GM18951 (cell line): ENCODE results near the gene ADCY5.

Experiments
- POLR2A ChIP-seq: IDR thresholded peaks from 4 replicates; pipeline ENCODE4 v1.6.1; 2011; ENCODE audit warnings: mild to moderate bottlenecking; ENCODE audit not compliant: insufficient read length, insufficient read depth; ENCODE audit errors: extremely low read depth
- in situ Hi-C: fragments of 300-500 bp; cut with MboI; formaldehyde crosslinking; loops from one replicate; pipeline ENCODE4 v1.12.0; 2022; ENCODE audit warnings: low sequenced_read_pairs, mixed read lengths, inconsistent platforms; ENCODE audit not compliant: unreplicated experiment

Gene ADCY5

DNA sequence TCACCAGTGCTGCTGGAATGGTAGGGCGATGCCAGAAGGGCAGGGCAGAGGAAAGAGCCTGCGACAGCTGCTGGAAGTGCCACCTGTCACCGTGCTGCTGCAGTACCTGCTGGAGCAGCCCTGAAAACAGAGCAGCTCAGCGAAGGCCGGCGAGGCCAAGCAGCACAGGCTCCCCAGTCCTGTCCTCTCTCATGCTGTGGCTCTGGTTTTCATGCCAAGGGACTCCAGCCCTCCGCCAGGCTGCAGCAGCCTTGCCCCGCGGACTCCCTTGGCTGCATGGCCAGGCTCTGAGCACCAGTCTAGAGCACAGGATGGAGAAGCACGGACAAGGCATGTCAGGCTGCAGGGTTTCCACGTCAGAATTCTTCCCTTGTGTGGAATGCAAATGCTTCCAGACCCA, 43.9 kb downstream of the ADCY5 start:
- in situ Hi-C loops, result no loop called here
- no peak for TF ChIP-seq POLR2A

DNA sequence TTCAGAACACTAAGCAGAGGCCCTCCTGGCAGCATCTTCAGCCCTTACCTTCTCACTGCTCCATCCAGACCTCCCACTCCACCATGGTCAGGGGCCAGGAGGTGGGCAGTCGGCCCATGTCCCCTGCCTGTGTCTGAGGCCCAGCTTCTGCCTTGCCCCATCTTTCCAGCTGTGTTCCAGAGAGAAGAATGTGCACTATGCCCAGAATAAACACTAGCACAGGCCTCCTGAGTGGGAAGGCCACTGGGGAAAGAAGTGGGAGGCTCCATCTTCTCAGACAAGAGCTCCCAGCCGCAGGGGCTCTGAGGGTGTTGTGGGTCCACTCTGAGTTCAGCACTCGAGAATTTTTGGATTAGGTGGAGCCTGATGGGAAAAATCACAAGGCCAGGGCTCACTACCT, 44.5 kb downstream of the ADCY5 start:
- TF ChIP-seq POLR2A, result no peak
- in situ Hi-C loops, result no loop called here

DNA sequence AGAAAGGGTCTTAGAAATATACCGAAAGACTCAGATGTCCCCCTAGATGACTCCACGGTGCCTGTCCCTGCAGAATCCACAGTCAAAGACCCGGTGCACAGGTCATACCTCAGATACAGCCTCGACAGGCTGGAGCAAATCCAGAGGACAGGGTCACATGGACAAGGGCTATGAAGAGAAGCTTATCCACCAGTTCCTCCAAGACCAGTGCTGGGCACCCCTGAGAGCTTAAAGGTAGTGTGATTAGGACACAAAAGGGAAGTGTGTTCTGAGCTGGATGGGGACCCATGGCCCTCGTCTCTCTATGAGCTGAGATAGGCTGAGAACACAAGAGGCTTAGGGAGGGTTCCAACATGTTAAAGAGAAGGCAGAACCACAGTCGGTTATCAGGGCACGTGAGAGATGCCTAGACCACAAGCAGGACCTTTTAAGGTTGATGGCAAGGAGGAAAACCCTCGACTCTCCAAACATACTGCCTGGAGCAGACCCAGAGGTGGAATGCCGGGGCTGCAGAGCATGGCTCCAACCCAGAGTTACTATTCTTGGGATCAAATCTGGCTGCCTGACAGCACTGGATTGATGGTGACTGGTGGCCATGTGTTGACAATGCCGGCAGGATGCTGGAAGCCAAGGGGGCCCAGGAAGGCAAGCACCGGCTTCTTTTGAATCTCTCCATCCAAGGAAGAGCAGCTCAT, 46.9 kb downstream of the ADCY5 start:
- in situ Hi-C loops, result no loop called here
- no peak for TF ChIP-seq POLR2A

DNA sequence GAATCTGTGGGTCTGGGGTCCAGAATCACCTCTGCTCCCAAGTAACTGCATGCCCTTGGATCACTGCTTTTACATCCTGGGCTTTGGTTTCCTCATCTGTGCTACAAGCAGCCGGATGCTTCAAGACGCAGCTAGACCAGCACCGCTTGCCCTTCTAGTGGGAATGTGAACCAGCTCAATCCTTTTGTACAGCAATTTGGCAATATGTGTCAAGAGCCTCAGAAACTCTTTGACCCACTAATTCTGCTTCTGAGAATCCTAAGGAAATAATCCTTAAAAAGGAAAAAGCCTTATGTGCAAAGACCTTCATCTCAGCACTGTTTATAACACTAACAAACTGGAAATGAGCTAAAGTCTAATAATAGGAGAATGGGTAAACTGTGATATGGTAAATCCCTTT, 48.7 kb downstream of the ADCY5 start:
- TF ChIP-seq POLR2A, result no peak
- in situ Hi-C loops, result no loop called here

DNA sequence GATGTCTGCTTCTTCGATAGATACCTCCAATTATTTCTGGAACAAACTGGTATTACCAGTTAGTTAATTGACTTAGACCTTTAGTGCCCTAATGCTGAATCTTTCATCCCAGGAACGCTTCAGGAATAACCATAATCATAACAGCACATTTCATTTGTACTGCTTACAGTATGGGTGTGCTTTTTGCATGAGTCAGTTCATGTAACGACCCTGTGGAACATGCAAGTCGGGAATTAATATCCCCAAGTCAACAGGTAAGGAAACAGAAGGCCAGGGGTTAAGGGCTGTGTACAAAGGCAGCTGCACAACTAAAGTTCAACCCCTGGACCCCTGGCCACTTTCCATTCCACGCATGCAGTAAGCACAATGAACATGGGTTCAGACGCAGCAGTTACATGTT, 49.2 kb downstream of the ADCY5 start:
- no peak for TF ChIP-seq POLR2A
- in situ Hi-C loops, result no loop called here

DNA sequence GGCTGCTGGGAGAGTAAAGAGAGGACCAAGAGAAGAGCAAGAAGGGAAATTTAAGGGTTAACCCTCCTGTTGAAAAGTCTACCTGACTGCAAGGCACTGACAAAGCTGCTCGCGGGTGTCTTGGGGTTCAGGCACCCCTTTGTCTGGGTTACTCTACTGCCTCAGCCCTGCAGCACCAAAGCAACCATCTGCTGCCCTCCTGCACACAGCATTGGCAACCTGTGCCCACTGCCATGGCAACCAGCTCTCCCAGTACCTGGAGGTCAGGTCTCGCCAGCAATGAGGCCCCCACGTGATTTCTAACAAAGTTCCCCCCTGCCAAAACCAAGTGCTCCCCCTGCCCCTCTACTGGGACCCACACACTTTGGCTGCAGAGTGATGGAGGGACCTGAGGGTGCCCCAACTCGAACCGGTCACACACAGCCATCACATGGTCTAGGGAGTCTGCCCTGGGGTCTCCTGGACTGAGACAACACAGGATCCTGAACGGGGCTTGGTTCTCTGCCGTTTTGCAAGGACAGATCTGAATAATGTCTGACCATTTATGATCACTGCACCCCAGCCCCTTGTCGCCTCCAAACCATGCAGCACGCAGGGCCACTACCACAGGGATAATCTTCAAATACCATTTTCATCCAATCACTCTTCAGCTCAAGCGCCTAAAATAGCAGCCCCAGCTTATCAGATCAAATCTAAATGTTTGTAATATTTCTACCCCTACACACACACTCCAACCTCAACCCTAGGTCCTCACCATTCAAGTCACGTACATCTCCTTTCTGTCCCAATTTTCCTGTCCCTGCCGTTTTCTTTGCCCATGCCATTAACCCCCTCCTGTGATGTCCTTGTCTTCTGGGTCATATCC, 50.7 kb downstream of the ADCY5 start:
- in situ Hi-C loops, result no loop called here
- no peak for TF ChIP-seq POLR2A

DNA sequence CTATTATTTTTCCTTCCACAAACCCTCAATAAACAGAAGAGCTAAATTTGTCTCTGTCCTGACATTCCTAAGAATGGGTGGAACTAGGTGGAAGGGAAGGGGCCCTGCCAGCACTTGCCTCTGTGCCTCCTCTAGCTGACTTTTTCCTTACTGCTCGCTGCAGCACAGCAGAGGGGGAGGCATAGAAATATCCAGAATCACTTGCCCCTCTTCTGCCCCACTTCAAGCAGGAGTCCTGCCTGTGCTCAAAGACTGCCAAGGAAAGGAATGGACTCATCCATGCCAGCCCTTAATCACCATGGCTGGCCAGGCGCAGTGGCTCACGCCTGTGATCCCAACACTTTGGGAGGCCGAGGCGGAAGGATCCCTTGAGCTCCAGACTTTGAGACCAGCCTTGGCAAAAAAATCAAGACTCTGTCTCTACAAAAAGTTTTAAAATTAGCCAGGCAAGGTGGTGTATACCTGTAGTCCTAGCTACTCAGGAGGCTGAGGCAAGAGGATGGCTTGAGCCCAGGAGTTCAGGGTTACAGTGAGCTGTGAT, 51.8 kb downstream of the ADCY5 start:
- in situ Hi-C loops, result no loop called here

DNA sequence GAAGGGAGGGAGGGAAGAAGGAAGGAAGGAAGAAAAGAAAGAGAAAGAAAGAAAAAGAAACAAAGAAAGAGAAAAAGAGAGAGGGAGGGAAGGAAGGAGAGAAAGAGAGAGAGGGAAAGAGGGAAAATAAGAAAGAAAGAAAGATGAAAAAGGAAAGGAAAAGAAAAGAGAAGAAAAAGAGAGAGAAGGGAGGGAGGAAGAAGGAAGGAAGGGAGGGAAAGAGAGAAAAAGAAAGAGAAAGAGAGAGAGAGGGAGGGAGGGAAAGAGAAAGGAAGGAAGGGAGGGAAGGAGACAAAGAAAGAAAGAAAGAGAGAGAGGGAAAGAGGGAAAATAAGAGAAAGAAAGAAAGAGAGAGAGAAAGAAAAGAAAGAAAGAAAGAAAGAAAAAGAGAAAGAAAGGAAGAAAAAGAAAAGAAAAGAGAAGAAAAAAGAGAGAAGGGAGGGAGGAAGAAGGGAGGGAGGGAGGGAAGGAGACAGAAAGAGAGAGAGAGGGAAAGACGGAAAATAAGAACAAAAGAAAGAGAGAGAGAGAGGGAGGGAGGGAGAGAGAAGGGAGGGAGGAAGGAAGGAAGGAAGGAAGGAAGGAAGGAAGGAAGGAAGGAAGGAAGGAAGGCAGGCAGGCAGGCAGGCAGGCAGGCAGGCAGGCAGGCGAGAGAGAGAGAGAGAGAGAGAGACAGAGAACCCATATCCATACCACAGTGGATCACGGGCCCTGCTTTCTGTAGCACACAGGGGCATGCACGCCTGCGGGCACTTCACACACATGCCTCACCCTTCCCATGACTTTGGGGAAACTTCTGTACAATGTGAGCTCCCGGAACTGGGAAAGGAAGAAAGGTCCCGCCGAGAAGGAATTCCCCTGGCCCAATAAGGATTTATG, 52.5 kb downstream of the ADCY5 start:
- in situ Hi-C loops, result no loop called here

More for the DNA sequence above, 51.8 kb downstream of the ADCY5 start:
- no peak for TF ChIP-seq POLR2A

DNA sequence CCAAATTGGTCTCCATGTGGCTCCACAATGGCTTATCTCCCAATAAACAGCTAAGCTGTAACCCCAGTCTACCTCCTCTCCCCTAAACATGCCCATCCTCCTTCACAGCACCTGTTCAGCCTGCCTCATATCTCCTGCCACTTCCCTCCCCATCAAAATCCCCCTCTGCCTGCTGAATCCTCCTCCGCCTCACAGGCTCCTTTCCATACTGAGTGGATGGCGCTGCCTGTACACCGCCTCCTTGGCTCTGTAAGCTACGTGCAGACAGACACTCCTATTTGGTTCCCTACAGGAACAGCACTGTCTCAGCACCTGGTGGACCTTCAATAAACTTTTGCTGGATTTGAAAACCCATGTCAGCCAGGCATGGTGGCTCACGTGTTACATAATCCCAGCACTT, 53.7 kb downstream of the ADCY5 start:
- in situ Hi-C loops, result no loop called here
- TF ChIP-seq POLR2A, result no peak

More for the DNA sequence above, 52.5 kb downstream of the ADCY5 start:
- no peak for TF ChIP-seq POLR2A

DNA sequence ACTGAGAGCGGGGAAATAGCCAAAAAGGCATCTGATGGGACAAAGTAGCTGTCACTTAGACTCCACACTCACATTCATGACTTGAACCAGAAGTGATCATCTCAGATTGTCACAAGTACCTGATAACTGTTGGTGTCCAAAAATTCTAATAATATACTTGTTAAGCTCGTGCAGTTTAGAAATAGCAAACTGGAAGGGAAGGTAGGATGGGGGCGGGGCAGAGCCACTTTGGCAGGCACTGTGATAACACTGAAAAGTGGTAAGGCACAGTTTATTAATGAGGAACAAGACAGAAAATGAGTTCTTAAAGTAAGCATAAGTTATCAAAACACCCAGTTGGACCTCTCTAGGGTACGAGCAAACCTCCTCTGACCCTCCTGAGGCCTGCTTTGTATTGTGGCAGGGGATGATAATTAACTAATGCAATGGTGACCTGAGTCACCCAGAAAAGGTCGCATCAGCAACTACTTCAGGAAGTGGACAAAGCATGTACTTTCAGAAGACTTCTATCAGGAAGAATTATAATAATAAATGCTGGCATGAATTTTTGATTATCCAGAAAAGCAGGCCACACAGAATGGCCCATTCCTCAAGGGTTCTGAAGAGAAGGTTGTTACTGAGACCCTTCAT, 54.4 kb downstream of the ADCY5 start:
- TF ChIP-seq POLR2A, result no peak

DNA sequence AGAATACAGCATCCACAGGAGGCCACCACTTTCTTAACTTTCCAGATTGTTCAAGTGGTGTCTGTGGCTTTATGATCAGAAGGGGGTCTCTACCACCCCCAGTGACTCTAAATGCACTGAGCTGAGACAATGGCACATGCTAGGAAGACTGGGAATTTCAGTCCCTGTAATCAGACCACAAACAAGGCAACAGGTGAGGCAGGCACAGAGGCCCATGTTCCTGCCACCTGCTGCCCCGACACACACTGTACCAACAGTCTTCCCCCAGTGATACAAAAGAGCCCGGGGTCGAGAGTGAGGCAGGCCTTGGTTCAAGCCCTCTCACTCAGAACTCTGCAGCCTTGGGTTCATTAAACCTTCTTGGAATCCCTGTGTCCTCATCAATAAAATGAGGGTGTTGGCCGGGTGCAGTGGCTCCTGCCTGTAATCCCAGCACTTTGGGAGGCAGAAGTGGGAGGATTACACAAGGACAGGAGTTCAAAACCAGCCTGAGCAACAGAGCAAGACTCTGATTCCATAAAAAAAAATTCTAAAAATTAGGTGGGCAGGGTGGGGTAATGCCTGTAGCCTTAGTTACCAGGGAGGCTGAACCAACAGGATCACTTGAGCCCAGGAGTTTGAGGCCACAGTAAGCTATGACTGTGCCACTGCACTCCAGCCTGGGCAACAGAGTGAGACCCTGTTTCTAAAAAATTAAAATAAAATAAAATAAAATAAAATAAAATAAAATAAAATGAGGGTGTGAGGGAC, 55.8 kb downstream of the ADCY5 start:
- in situ Hi-C loops, result no loop called here
- TF ChIP-seq POLR2A, result no peak

More for the DNA sequence above, 54.4 kb downstream of the ADCY5 start:
- in situ Hi-C loops, result no loop called here

DNA sequence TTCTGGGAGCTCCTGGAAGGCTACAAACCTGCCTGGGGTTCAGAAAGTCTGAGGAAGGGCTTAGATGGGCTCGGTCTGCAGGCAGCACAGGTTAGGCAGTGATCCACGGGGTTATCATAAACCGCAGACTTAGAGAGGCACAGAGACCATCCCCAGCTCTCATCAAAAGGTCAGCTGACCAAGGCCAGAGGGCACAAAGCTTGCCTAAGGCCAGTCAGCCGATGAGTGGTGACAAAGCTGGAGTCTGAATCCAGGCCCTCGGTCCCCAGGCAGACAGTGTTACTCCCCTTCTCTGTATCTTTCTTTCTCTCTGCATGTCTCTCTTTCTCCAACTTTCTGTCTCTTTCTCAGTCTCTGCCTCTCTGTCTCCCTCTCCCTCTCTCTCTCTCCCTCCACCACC, 56.5 kb downstream of the ADCY5 start:
- in situ Hi-C loops, result no loop called here

More for the DNA sequence above, 56.5 kb downstream of the ADCY5 start:
- no peak for TF ChIP-seq POLR2A
